Stomach (tissue), 4 donors: ENCODE data around the gene MPDU1.

Experiments used
- EP300 ChIP-seq: sonication (generic); formaldehyde crosslinking; IDR thresholded peaks from one replicate; pipeline ENCODE4 v1.6.1; 2017; ENCODE audit warnings: antibody characterized with exemption
- POLR2A ChIP-seq, 4 donors: fragments of 450-650 bp; IDR thresholded peaks; one replicate each; pipeline ENCODE4 v1.6.1; 2016; ENCODE audit warnings: antibody characterized with exemption in 4 of 4, control low read depth in 2 of 4, mild to moderate bottlenecking in 1 of 4, moderate library complexity in 1 of 4
- TF ChIP-seq, protein P1 (sequence below), 7 experiments: fragments of 450-650 bp in 4 of 7; fragments of 200-600 bp in 3 of 7; sonication (generic) in 3 of 7; IDR thresholded peaks; one replicate each; pipeline ENCODE4 v1.5.1; 2016 to 2019; ENCODE audit warnings: antibody characterized with exemption in 7 of 7, control low read depth in 2 of 7, mild to moderate bottlenecking in 1 of 7

DNA sequence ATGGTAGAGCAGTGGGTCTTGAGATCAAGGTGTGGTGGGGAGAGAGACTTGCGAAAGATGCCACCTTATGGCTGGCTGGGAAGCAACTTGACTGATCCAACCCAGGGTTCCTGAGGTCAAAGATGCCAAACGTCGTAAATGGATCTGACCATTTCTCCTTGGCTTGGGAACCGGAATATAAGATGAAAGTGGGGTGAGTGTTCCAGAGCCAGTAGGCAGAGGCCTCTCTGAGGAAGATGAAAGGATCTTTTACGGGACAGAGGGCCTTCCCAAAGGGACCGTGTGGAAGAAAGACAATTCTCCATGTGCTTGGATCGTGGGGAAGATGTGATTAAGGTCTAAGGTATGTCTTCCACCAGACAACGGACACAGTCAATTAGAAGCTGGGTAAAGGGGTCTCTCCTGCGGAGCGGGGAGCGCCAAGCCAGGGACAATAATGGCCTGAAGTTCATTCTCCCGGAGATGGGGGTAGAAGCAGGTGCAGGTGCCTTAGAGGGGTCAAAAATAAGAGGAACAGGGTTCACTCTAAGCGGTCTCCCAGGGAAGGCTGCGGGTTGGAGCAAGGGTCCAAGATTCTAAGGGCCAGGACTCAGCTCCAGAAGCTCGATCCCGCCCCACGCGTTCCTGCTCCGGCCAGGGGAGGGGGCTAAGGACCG, 30.2 kb downstream of the MPDU1 start:
- TF ChIP-seq, protein P1, sequence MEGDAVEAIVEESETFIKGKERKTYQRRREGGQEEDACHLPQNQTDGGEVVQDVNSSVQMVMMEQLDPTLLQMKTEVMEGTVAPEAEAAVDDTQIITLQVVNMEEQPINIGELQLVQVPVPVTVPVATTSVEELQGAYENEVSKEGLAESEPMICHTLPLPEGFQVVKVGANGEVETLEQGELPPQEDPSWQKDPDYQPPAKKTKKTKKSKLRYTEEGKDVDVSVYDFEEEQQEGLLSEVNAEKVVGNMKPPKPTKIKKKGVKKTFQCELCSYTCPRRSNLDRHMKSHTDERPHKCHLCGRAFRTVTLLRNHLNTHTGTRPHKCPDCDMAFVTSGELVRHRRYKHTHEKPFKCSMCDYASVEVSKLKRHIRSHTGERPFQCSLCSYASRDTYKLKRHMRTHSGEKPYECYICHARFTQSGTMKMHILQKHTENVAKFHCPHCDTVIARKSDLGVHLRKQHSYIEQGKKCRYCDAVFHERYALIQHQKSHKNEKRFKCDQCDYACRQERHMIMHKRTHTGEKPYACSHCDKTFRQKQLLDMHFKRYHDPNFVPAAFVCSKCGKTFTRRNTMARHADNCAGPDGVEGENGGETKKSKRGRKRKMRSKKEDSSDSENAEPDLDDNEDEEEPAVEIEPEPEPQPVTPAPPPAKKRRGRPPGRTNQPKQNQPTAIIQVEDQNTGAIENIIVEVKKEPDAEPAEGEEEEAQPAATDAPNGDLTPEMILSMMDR (IDR thresholded peaks at IDR 0.05) = no peak
- TF ChIP-seq EP300 = no peak
- no peak for TF ChIP-seq POLR2A (IDR thresholded peaks at IDR 0.05)
